Regular cardiac myocyte (primary cell): ENCODE results near the gene SLC22A25. TPM values are rescaled to one million over a fixed set of nuclear protein-coding genes. Genes with fewer than 3 reads are reported as not detected.

Source experiments
- total RNA-seq: library from RNA; depleted of rRNA; stranded (reverse); fragments of >200 nt; gene quantifications from 2 replicates; pipeline ENCODE4 v1.2.3, GENCODE V29; 2014

The SLC22A25 gene
- not detected in 2 replicates for total RNA-seq

DNA sequence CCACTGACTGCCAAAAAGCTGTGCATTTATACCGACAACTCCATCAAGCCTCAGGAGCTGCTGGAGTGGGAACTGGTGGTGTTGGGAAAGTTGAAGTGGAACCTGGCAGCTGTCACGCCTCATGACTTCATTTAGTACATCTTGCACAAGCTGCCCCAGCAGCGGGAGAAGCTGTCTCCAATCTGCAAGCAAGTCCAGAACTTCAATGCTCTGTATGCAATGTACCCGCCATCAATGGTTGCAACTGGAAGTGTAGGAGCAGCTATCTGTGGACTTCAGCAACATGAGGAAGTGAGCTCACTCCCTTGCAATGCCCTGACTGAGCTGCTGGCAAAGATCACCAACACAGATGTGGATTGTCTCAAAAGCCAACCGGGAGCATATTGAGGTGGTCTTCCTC is at the start of gene SLC22A25:
SLC22A25 (minus strand) TSS at position 67 of the 400 bp plus-strand sequence. CDS start 13,947 bp downstream, outside the sequence.

Other genes starting within 250 kb of the SLC22A25 start
- not detected in 2 replicates for gene SLC22A8, start 227.8 kb downstream of the SLC22A25 start, total RNA-seq
- gene SLC22A24, start 99.4 kb downstream of the SLC22A25 start, total RNA-seq, result not detected in 2 replicates
- not detected in 2 replicates for gene SLC22A9, start 126.2 kb upstream of the SLC22A25 start, total RNA-seq
- not detected in 2 replicates for gene PLAAT5, start 247.6 kb upstream of the SLC22A25 start, total RNA-seq